DMS 273 (cell line): ENCODE data around the gene PGP.

ENCODE experiments used
- DNase-seq: peaks from one replicate; lab custom pipeline; 2025; ENCODE audit not compliant: unreplicated experiment; lab: John Stamatoyannopoulos, UW

PGP gene

GRCh38 chr16:2237493-2238149 is 23.0 kb upstream of the PGP start:
- peak; percentile 57 for DNase-seq

- DNase-seq: no peak
Measured at GRCh38 chr16:2237102-2237482, 22.5 kb upstream of the PGP start.

- DNase-seq: peak; percentile 83
Measured at GRCh38 chr16:2236337-2237101, 21.9 kb upstream of the PGP start, which contains the start of gene DNASE1L2. TSS of gene DNASE1L2 (plus strand) at chr16:2236444. CDS start at chr16:2236817, 373 bp downstream.

GRCh38 chr16:2235695-2236336 is 21.2 kb upstream of the PGP start:
- DNase-seq: peak; percentile 53

GRCh38 chr16:2235234-2235651 is 20.6 kb upstream of the PGP start:
- DNase-seq: no peak

GRCh38 chr16:2234813-2235170 is 20.2 kb upstream of the PGP start:
- no peak for DNase-seq

GRCh38 chr16:2233872-2234812 is 19.5 kb upstream of the PGP start:
- no peak for DNase-seq

- DNase-seq: no peak
Measured at GRCh38 chr16:2233046-2233775, 18.6 kb upstream of the PGP start.

- no peak for DNase-seq
Measured at GRCh38 chr16:2232094-2232990, 17.7 kb upstream of the PGP start.

GRCh38 chr16:2231016-2231931 is 16.6 kb upstream of the PGP start:
- DNase-seq: peak; percentile 47

- no peak for DNase-seq
Measured at GRCh38 chr16:2230376-2230775, 15.7 kb upstream of the PGP start.

GRCh38 chr16:2229632-2230250 is 15.1 kb upstream of the PGP start:
- DNase-seq: no peak

- DNase-seq: no peak
Measured at GRCh38 chr16:2229091-2229490, 14.5 kb upstream of the PGP start.

- DNase-seq: no peak
Measured at GRCh38 chr16:2228161-2228824, 13.7 kb upstream of the PGP start.

GRCh38 chr16:2226918-2227317 is 12.3 kb upstream of the PGP start:
- DNase-seq: no peak

- no peak for DNase-seq
Measured at GRCh38 chr16:2226245-2226793, 11.7 kb upstream of the PGP start.

- peak; percentile 76 for DNase-seq
Measured at GRCh38 chr16:2223942-2224486, 9.4 kb upstream of the PGP start.
